UCSD-AML1 (cell line): ENCODE results near the gene CCDC136.

Experiments used
- DNase-seq: peaks from one replicate; lab custom pipeline; 2025; ENCODE audit not compliant: unreplicated experiment; lab: John Stamatoyannopoulos, UW

Gene CCDC136

GRCh38 chr7:128830231-128831177, 38.7 kb downstream of the CCDC136 start, which contains the start of gene FLNC:
TSS of gene FLNC (plus strand) at chr7:128830406. CDS start at chr7:128830638, 232 bp downstream.
- DNase-seq = no peak

- DNase-seq = peak; percentile 13
Observed at GRCh38 chr7:128831178-128831993, 39.6 kb downstream of the CCDC136 start.

- DNase-seq = no peak
Observed at GRCh38 chr7:128831994-128832879, 40.5 kb downstream of the CCDC136 start.

GRCh38 chr7:128832880-128833147, 41.0 kb downstream of the CCDC136 start:
- no peak for DNase-seq

- peak; percentile 16 for DNase-seq
Observed at GRCh38 chr7:128833148-128833945, 41.6 kb downstream of the CCDC136 start.

GRCh38 chr7:128833946-128834325, 42.2 kb downstream of the CCDC136 start:
- no peak for DNase-seq

GRCh38 chr7:128835231-128835751, 43.5 kb downstream of the CCDC136 start:
- no peak for DNase-seq

GRCh38 chr7:128835790-128836641, 44.2 kb downstream of the CCDC136 start:
- DNase-seq = no peak

GRCh38 chr7:128836729-128837348, 45.1 kb downstream of the CCDC136 start:
- no peak for DNase-seq

- no peak for DNase-seq
Observed at GRCh38 chr7:128837521-128837921, 45.8 kb downstream of the CCDC136 start.

GRCh38 chr7:128838109-128838779, 46.5 kb downstream of the CCDC136 start:
- DNase-seq = no peak

- DNase-seq = no peak
Observed at GRCh38 chr7:128838981-128839731, 47.4 kb downstream of the CCDC136 start.

GRCh38 chr7:128839751-128840177, 48.0 kb downstream of the CCDC136 start:
- no peak for DNase-seq

GRCh38 chr7:128840326-128841170, 48.8 kb downstream of the CCDC136 start:
- DNase-seq = no peak

- DNase-seq = no peak
Observed at GRCh38 chr7:128841171-128841690, 49.5 kb downstream of the CCDC136 start.
